ENCODE results near the gene STK33.

The STK33 gene

DNA sequence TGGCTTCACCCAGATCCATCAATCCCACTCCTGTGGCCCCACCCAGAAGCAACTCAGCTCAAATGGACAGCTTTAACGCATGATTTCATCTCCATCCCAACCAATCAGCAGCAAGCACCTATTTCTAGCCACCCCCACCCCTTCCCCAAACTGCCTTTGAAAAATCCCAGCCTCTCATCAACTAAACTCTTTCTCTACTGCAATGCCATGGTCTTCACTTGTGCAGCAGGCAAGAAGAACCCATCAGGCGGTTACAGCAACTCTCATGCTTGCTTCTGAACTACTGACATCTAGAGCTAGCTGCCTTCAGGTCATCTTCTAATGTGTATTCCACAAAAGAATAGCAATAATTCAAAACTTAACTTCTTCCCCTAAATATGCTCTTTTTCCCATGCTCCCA lies 42.1 kb upstream of the STK33 start:
- Histone ChIP-seq H3K4me3 (no peak overlapping the region), H3K27ac (no peak overlapping the region)
- TF ChIP-seq, protein P1, sequence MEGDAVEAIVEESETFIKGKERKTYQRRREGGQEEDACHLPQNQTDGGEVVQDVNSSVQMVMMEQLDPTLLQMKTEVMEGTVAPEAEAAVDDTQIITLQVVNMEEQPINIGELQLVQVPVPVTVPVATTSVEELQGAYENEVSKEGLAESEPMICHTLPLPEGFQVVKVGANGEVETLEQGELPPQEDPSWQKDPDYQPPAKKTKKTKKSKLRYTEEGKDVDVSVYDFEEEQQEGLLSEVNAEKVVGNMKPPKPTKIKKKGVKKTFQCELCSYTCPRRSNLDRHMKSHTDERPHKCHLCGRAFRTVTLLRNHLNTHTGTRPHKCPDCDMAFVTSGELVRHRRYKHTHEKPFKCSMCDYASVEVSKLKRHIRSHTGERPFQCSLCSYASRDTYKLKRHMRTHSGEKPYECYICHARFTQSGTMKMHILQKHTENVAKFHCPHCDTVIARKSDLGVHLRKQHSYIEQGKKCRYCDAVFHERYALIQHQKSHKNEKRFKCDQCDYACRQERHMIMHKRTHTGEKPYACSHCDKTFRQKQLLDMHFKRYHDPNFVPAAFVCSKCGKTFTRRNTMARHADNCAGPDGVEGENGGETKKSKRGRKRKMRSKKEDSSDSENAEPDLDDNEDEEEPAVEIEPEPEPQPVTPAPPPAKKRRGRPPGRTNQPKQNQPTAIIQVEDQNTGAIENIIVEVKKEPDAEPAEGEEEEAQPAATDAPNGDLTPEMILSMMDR (IDR thresholded peaks at IDR 0.05), result no peak
- DNase-seq (ENCODE audit: low spot score), result no peak

- Histone ChIP-seq H3K4me3 (no peak overlapping the region), H3K27ac (no peak overlapping the region)
- TF ChIP-seq, protein P1 (IDR thresholded peaks at IDR 0.05), result no peak
- no peak for DNase-seq (ENCODE audit: low spot score)
Observed at GRCh38 chr11:8634498-8634897, 40.5 kb upstream of the STK33 start.

- no peak overlapping the region for H3K27ac ChIP-seq
- DNase-seq (ENCODE audit: low spot score), result no peak
- no peak overlapping the region for H3K4me3 ChIP-seq
- TF ChIP-seq, protein P1 (IDR thresholded peaks at IDR 0.05), result no peak
Observed at GRCh38 chr11:8631395-8632118, 37.5 kb upstream of the STK33 start.

DNA sequence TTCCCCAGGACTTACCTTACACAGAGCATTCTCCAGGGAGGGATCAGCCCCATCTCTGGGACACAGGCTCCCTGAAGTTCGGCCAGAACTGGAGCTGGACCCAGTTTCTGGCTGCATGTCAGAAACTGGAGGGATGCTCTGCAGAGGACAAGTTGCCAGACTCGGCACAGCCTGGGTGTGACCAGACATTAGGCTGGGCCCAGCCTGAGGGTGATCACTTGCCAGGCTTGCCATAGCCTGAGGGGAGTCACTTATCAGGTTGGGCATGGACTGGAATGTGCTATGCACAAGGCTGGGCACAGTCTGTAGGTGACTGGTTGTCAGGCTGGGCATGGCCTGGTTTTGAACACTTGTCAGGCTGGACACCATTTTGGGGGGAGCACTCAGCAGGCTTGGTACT lies 30.7 kb upstream of the STK33 start:
- Histone ChIP-seq H3K27ac (no peak overlapping the region), H3K4me3 (no peak overlapping the region)
- TF ChIP-seq, protein P1 (IDR thresholded peaks at IDR 0.05), result no peak
- DNase-seq (ENCODE audit: low spot score), result no peak

DNA sequence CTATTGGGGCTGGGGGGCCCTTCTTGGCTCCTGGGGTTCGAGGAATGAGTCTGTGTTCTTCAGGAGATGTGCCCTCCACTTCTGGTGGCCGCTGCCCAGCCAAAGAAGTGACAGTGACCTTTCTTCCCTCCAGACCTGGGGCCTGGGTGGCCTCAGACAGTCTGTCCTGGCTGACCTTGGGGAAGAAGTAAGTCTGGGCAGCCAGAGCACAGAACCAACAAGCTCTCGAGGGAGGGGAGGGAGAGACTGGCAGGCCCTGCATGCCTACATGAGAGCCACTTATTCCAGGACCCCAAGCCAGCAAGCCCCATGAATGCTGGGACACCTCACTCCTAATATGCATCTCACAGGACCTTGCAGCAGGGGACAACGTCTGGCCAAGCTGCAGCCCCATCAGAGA lies 27.1 kb upstream of the STK33 start:
- Histone ChIP-seq H3K4me3 (no peak overlapping the region), H3K27ac (no peak overlapping the region)
- DNase-seq (ENCODE audit: low spot score), result no peak
- TF ChIP-seq, protein P1 (IDR thresholded peaks at IDR 0.05), result no peak

DNA sequence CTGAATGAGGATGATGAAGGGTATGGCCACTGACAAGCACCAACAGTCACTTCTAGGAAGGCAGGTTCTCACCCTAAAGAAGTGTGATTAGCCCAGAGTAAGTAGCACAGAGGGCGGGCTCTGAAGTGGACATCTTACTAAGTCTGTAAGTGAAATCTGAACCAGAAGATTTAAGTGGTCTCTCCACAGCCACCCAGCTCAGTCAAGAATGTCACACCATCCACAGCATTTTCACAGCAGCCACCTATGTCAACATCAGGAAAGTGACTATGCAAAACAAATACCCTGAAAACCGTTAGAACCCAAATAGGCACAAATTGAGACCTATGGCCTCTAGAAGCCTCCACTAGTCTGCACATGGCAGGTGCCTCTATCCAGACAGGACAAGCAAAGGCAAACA lies 23.0 kb upstream of the STK33 start:
- TF ChIP-seq, protein P1 (IDR thresholded peaks at IDR 0.05), result no peak
- no peak overlapping the region for H3K4me3 ChIP-seq
- no peak overlapping the region for H3K27ac ChIP-seq
- DNase-seq (ENCODE audit: low spot score), result no peak

GRCh38 chr11:8615291-8616032 lies 21.4 kb upstream of the STK33 start:
- no peak for DNase-seq (ENCODE audit: low spot score)
- H3K27ac ChIP-seq, result no peak overlapping the region
- TF ChIP-seq, protein P1 (IDR thresholded peaks at IDR 0.05), result no peak
- H3K4me3 ChIP-seq, result no peak overlapping the region
